HPDE6-E6E7 (cell line): Measurements from ENCODE around the gene HAPSTR1.
"Not testable (repeated sequence)": the region's sequence is repeated elsewhere in the genome, so short reads cannot be mapped to it uniquely, and the experiment has no call there.

Experiments
- DNase-seq: peaks from one replicate; pipeline ENCODE4 v3.0.0; 2011; ENCODE audit warnings: missing footprints; ENCODE audit errors: extremely low spot score

Gene HAPSTR1

GRCh38 chr16:9071377-9071776, 20.1 kb upstream of the HAPSTR1 start:
- no peak for DNase-seq

- no peak for DNase-seq
These were observed 18.6 kb upstream of the HAPSTR1 start for GRCh38 chr16:9072806-9073341.

- no peak for DNase-seq
These were observed 16.0 kb upstream of the HAPSTR1 start for GRCh38 chr16:9075299-9076071.

GRCh38 chr16:9077091-9077809, 14.2 kb upstream of the HAPSTR1 start:
- DNase-seq, result no peak

GRCh38 chr16:9078467-9079429, 12.7 kb upstream of the HAPSTR1 start:
- DNase-seq, result not testable (repeated sequence)

- DNase-seq, result no peak
These were observed 12.0 kb upstream of the HAPSTR1 start for GRCh38 chr16:9079430-9079812.

- DNase-seq, result no peak
These were observed 10.3 kb upstream of the HAPSTR1 start for GRCh38 chr16:9081158-9081557.

GRCh38 chr16:9081843-9082242, 9.6 kb upstream of the HAPSTR1 start:
- no peak for DNase-seq

GRCh38 chr16:9082422-9082821, 9.0 kb upstream of the HAPSTR1 start:
- no peak for DNase-seq

- DNase-seq, result not testable (repeated sequence)
These were observed 3.7 kb upstream of the HAPSTR1 start for GRCh38 chr16:9087733-9088132.

GRCh38 chr16:9088848-9089247, 2.6 kb upstream of the HAPSTR1 start:
- no peak for DNase-seq

- no peak for DNase-seq
These were observed 1.8 kb upstream of the HAPSTR1 start for GRCh38 chr16:9089660-9090059.

- DNase-seq, result no peak
These were observed 1.1 kb upstream of the HAPSTR1 start for GRCh38 chr16:9090101-9090959.

GRCh38 chr16:9091867-9092281, 430 bp downstream of the HAPSTR1 start:
- no peak for DNase-seq

- no peak for DNase-seq
These were observed 986 bp downstream of the HAPSTR1 start for GRCh38 chr16:9092282-9092977.

GRCh38 chr16:9092978-9093344, 1.5 kb downstream of the HAPSTR1 start:
- DNase-seq, result no peak

- no peak for DNase-seq
These were observed 2.8 kb downstream of the HAPSTR1 start for GRCh38 chr16:9094011-9094846.

- DNase-seq, result no peak
These were observed 3.7 kb downstream of the HAPSTR1 start for GRCh38 chr16:9095171-9095570.

- no peak for DNase-seq
These were observed 4.4 kb downstream of the HAPSTR1 start for GRCh38 chr16:9095656-9096397.
